Measurements from ENCODE around the gene CDKN1A.

Gene CDKN1A

GRCh38 chr6:36679043-36679833, 724 bp downstream of the CDKN1A start:
- DNase-seq: no peak

GRCh38 chr6:36682328-36683144, 4.0 kb downstream of the CDKN1A start:
- DNase-seq: peak; percentile 67

- DNase-seq: no peak
These were observed 4.7 kb downstream of the CDKN1A start for GRCh38 chr6:36683145-36683655.

GRCh38 chr6:36683656-36684446, 5.3 kb downstream of the CDKN1A start:
- DNase-seq: no peak

GRCh38 chr6:36684447-36684812, 5.9 kb downstream of the CDKN1A start:
- no peak for DNase-seq

GRCh38 chr6:36685166-36685924, 6.8 kb downstream of the CDKN1A start:
- no peak for DNase-seq

DNA sequence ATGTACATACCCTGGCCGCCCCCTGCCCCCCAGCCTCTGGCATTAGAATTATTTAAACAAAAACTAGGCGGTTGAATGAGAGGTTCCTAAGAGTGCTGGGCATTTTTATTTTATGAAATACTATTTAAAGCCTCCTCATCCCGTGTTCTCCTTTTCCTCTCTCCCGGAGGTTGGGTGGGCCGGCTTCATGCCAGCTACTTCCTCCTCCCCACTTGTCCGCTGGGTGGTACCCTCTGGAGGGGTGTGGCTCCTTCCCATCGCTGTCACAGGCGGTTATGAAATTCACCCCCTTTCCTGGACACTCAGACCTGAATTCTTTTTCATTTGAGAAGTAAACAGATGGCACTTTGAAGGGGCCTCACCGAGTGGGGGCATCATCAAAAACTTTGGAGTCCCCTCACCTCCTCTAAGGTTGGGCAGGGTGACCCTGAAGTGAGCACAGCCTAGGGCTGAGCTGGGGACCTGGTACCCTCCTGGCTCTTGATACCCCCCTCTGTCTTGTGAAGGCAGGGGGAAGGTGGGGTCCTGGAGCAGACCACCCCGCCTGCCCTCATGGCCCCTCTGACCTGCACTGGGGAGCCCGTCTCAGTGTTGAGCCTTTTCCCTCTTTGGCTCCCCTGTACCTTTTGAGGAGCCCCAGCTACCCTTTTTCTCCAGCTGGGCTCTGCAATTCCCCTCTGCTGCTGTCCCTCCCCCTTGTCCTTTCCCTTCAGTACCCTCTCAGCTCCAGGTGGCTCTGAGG, 7.6 kb downstream of the CDKN1A start:
- DNase-seq: no peak

GRCh38 chr6:36686668-36687513, 8.4 kb downstream of the CDKN1A start:
- no peak for DNase-seq

DNA sequence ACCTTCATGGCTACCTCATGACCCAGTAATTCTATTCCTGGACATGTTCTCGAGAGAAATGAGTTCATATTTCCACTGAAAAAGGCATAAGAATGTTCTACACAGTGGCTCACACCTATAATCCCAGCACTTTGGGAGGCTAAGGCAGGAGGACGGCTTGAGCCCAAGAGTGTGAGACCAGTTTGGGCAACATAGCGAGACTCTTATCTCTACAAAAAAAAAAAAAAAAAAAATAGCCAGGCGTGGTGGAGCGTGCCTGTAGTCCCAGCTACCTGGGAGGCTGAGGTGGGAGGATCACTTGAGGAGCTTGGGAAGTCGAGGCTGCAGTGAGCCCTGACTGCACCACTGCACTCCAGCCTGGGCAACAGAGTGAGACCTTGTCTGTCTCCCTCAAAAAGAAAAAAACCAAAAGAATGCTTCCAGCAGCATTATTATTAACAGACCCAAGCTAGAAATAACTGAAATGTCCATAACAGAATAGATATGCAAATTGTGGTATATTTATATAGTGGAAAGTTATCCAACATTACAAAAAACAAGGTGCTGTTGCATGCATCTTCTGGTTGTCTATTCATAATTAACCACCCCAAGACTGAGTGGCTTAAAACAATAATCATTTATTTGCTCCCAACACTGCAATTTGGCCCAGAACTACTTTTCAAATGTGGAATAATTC, 9.7 kb downstream of the CDKN1A start:
- DNase-seq: no peak

- DNase-seq: no peak
These were observed 10.2 kb downstream of the CDKN1A start for GRCh38 chr6:36688739-36689075.

GRCh38 chr6:36691011-36691410, 12.5 kb downstream of the CDKN1A start:
- no peak for DNase-seq

GRCh38 chr6:36691612-36692011, 13.1 kb downstream of the CDKN1A start:
- DNase-seq: no peak

- DNase-seq: peak; percentile 15
These were observed 13.7 kb downstream of the CDKN1A start for GRCh38 chr6:36692220-36692619.

DNA sequence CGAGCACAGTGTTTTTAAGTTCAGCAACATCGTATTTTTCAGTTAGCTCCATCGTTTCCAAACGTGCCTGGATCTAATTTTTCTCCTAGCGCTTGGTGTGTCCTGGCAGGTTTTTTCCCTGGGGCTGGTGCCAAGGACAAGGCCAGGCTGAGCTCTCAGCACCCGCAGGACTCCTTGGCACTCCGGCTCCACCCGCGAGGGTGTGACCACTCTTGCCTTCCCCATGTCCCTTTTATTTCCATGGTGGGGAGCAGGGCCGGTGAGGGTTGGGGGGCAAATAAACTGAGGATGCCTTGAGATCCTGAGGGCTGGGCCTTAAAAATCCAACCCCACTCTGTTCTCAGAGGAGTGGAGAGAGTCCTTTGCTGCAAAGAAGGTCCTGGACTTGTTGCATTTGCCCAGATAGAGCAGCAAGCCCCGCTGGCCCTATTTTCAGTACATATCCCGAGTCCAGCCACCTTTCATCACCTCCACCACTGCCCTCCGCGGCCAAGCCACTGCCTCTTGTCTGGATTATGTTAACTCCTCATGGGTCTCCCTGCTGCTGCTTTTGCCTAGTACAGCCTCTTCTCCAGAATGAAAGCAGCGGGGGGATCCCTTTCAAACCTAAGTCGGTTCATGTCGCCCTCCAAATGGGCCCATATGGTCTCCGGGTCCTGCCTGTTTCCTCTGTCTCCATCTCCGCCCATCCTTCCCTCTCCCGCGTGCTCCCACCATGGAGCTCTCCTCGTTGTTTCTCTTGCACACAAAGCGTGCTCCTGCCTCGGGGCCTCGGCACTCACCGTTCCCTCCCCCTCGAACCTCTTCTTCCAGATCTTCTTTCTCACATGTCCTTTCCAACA, 14.6 kb downstream of the CDKN1A start:
- DNase-seq: no peak

GRCh38 chr6:36694616-36695015, 16.1 kb downstream of the CDKN1A start:
- no peak for DNase-seq

GRCh38 chr6:36695414-36695813, 16.9 kb downstream of the CDKN1A start:
- no peak for DNase-seq

GRCh38 chr6:36697481-36697903, 19.0 kb downstream of the CDKN1A start, which contains the start of gene RAB44:
RAB44 (plus strand) TSS chr6:36697826; CDS start chr6:36704236, 6,410 bp downstream.
- no peak for DNase-seq

- DNase-seq: no peak
These were observed 19.7 kb downstream of the CDKN1A start for GRCh38 chr6:36698196-36698595.

DNA sequence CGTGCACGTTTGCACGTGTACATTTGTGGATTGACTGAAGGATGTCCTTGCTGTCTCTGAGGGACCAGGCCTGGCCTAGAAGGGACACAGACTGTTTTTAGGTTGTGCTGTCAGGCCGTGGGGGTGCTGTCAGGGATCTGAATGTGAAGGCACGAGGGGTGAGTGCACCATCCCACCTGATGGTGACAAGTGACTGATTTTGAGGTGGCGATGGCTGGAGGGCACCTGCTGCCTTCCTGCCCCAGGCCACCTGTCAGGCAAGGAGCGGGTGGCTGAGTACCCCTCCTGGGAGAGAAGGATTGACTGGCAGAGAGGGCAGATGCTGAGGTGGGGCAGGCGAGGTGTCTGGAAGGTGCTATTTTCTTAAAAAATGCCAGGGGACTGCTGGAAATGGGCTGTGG, 20.4 kb downstream of the CDKN1A start:
- no peak for DNase-seq

Measured in stimulated activated naive CD4-positive, alpha-beta T cell treated with Interleukin-2 at 50 U/mL for 16 hours (primary cell).